SH-SY5Y (cell line): Measurements from ENCODE around the gene AFF2.

Experiments used
- GATA2 ChIP-seq: IDR thresholded peaks from 2 replicates; pipeline ENCODE4 v1.6.1; 2011; ENCODE audit warnings: mild to moderate bottlenecking, low read depth, low read length
- GATA3 ChIP-seq: IDR thresholded peaks from 2 replicates; pipeline ENCODE4 v1.6.1; 2011; ENCODE audit warnings: low read depth, mild to moderate bottlenecking, low read length, moderate library complexity

DNA sequence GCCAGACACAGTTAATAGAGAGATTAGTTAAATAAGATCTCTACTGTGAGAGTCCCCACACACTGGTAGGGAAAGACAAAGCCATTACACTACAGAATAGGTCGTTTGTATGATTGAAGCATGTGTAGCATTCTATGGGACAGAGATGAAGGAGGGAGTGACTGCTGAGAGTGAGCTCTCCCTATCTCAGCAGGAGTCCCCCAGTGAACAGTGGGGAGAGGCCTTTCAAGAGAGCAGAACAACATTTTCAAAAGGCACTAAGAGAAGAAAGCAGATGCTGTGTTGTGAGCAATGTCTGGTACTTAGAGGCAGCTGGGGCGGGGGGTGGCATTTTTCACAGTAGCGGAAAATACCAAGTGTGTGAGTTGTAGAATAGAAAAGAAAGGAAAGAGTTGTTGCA is 413.6 kb downstream of the AFF2 start:
- no peak for TF ChIP-seq GATA2
- no peak for TF ChIP-seq GATA3
